WERI-Rb-1 (cell line): ENCODE results near the gene NAA60.

Experiments used
- DNase-seq: peaks from one replicate; pipeline ENCODE4 v3.0.0-alpha.2; 2020
- H3K27ac ChIP-seq: fragments of 250-450 bp; sonication (Bioruptor Pico); 2 replicates; pipeline ENCODE4 v1.5.1; 2020; ENCODE audit warnings: mild to moderate bottlenecking, moderate library complexity
- H3K27me3 ChIP-seq: fragments of 250-450 bp; sonication (Bioruptor Pico); 2 replicates; pipeline ENCODE4 v1.5.1; 2021; ENCODE audit warnings: mild to moderate bottlenecking, low read depth, moderate library complexity; ENCODE audit not compliant: insufficient read depth, severe bottlenecking
- H3K36me3 ChIP-seq: fragments of 250-450 bp; sonication (Bioruptor Pico); 2 replicates; pipeline ENCODE4 v1.5.1; 2020; ENCODE audit warnings: mild to moderate bottlenecking, moderate library complexity
- H3K4me3 ChIP-seq: 2 replicates; pipeline ENCODE4 v1.5.1; 2011; ENCODE audit warnings: low read depth, mild to moderate bottlenecking, control low read depth, low read length
- H3K9me3 ChIP-seq: fragments of 250-450 bp; sonication (Bioruptor Pico); 2 replicates; pipeline ENCODE4 v1.5.1; 2021; ENCODE audit warnings: mild to moderate bottlenecking, moderate library complexity; ENCODE audit not compliant: severe bottlenecking
- CTCF ChIP-seq: IDR thresholded peaks from 2 replicates; pipeline ENCODE4 v1.5.1; 2011; ENCODE audit warnings: low read depth, mild to moderate bottlenecking, control low read depth, inconsistent platforms, low read length

NAA60 gene

GRCh38 chr16:3460121-3460520 lies 16.6 kb downstream of the NAA60 start:
- Histone ChIP-seq H3K27me3 (no peaks in the 10 kb centered on the region), H3K27ac (no peak overlapping the region), H3K4me3 (no peak overlapping the region), H3K36me3 (peaks cover 8% of the 10 kb centered on the region), H3K9me3 (no peaks in the 10 kb centered on the region)
- DNase-seq: no peak
- no peak for TF ChIP-seq CTCF

- no peaks in the 10 kb centered on the region for H3K9me3 ChIP-seq
- H3K4me3 ChIP-seq: no peak overlapping the region
- no peaks in the 10 kb centered on the region for H3K27me3 ChIP-seq
- no peak for DNase-seq
- no peak for TF ChIP-seq CTCF
- H3K36me3 ChIP-seq: peaks cover 8% of the 10 kb centered on the region
- H3K27ac ChIP-seq: no peak overlapping the region
Measured at GRCh38 chr16:3460585-3460984, 17.1 kb downstream of the NAA60 start.

- TF ChIP-seq CTCF: no peak
- Histone ChIP-seq H3K4me3 (no peak overlapping the region), H3K9me3 (no peaks in the 10 kb centered on the region), H3K27me3 (no peaks in the 10 kb centered on the region), H3K36me3 (peaks cover 11% of the 10 kb centered on the region), H3K27ac (no peak overlapping the region)
- DNase-seq: no peak
Measured at GRCh38 chr16:3461151-3461550, 17.7 kb downstream of the NAA60 start.

GRCh38 chr16:3465301-3465700 lies 21.8 kb downstream of the NAA60 start:
- Histone ChIP-seq H3K27ac (no peak overlapping the region), H3K27me3 (no peaks in the 10 kb centered on the region), H3K9me3 (no peaks in the 10 kb centered on the region), H3K36me3 (peaks cover 8% of the 10 kb centered on the region), H3K4me3 (no peak overlapping the region)
- no peak for DNase-seq
- no peak for TF ChIP-seq CTCF

- no peaks in the 10 kb centered on the region for H3K27me3 ChIP-seq
- H3K36me3 ChIP-seq: peaks cover 8% of the 10 kb centered on the region
- H3K9me3 ChIP-seq: no peaks in the 10 kb centered on the region
- no peak overlapping the region for H3K27ac ChIP-seq
- no peak for DNase-seq
- no peak overlapping the region for H3K4me3 ChIP-seq
- TF ChIP-seq CTCF: no peak
Measured at GRCh38 chr16:3465911-3466584, 22.6 kb downstream of the NAA60 start.

GRCh38 chr16:3467182-3467581 lies 23.7 kb downstream of the NAA60 start:
- TF ChIP-seq CTCF: no peak
- no peak overlapping the region for H3K4me3 ChIP-seq
- peaks cover 8% of the 10 kb centered on the region for H3K36me3 ChIP-seq
- no peak overlapping the region for H3K27ac ChIP-seq
- DNase-seq: no peak
- H3K9me3 ChIP-seq: no peaks in the 10 kb centered on the region
- H3K27me3 ChIP-seq: no peaks in the 10 kb centered on the region
